Stromal cell of bone marrow (primary cell): ENCODE measurements around the gene MKI67.

ENCODE experiments used
- DNase-seq: peaks from one replicate; pipeline ENCODE4 v3.0.0-alpha.2; 2012; ENCODE audit warnings: low read depth

The MKI67 gene

GRCh38 chr10:128064108-128064969 is 61.9 kb downstream of the MKI67 start:
- peak; percentile 89 for DNase-seq

GRCh38 chr10:128063736-128064107 is 62.5 kb downstream of the MKI67 start:
- no peak for DNase-seq

- DNase-seq: no peak
Observed at GRCh38 chr10:128062881-128063563, 63.2 kb downstream of the MKI67 start.

GRCh38 chr10:128062331-128062880 is 63.8 kb downstream of the MKI67 start:
- no peak for DNase-seq

- no peak for DNase-seq
Observed at GRCh38 chr10:128061306-128062300, 64.6 kb downstream of the MKI67 start.

GRCh38 chr10:128060341-128061250 is 65.6 kb downstream of the MKI67 start:
- no peak for DNase-seq

- no peak for DNase-seq
Observed at GRCh38 chr10:128059982-128060293, 66.3 kb downstream of the MKI67 start.

GRCh38 chr10:128059266-128059981 is 66.8 kb downstream of the MKI67 start:
- DNase-seq: no peak

- DNase-seq: no peak
Observed at GRCh38 chr10:128058750-128059134, 67.5 kb downstream of the MKI67 start.

- DNase-seq: no peak
Observed at GRCh38 chr10:128058106-128058749, 68.0 kb downstream of the MKI67 start.

GRCh38 chr10:128056303-128057050 is 69.7 kb downstream of the MKI67 start:
- DNase-seq: no peak

GRCh38 chr10:128055061-128055868 is 71.0 kb downstream of the MKI67 start:
- DNase-seq: no peak

- DNase-seq: no peak
Observed at GRCh38 chr10:128054163-128054970, 71.9 kb downstream of the MKI67 start.

GRCh38 chr10:128053356-128053755 is 72.9 kb downstream of the MKI67 start:
- DNase-seq: no peak

- no peak for DNase-seq
Observed at GRCh38 chr10:128052696-128053095, 73.5 kb downstream of the MKI67 start.

- DNase-seq: no peak
Observed at GRCh38 chr10:128051548-128051947, 74.7 kb downstream of the MKI67 start.

- DNase-seq: no peak
Observed at GRCh38 chr10:128050936-128051335, 75.3 kb downstream of the MKI67 start.
